Testis (tissue), 2 donors: Measurements from ENCODE around the gene DIS3L2.

Experiments used
- CTCF ChIP-seq, 3 experiments: fragments of 450-650 bp in 2 of 3; fragments of 200-600 bp in 1 of 3; sonication (generic) in 1 of 3; IDR thresholded peaks; one replicate each; pipeline ENCODE4 v1.5.1; 2016 to 2019; ENCODE audit warnings: antibody characterized with exemption in 3 of 3, mild to moderate bottlenecking in 2 of 3, moderate library complexity in 1 of 3
- POLR2A ChIP-seq: fragments of 450-650 bp; IDR thresholded peaks from one replicate; pipeline ENCODE4 v1.6.1; 2017; ENCODE audit warnings: antibody characterized with exemption, mild to moderate bottlenecking, moderate library complexity

GRCh38 chr2:232134939-232135338, 173.4 kb downstream of the DIS3L2 start:
- TF ChIP-seq CTCF (IDR thresholded peaks at IDR 0.05) (no peak), POLR2A (no peak)
